Measurements from ENCODE around the gene BTNL9.
"Not testable (repeated sequence)": the region's sequence is repeated elsewhere in the genome, so short reads cannot be mapped to it uniquely, and the experiment has no call there.

Gene BTNL9

GRCh38 chr5:181061645-181062044 is 21.6 kb downstream of the BTNL9 start:
- DNase-seq (ENCODE audit: low spot score): no peak

- no peak for DNase-seq (ENCODE audit: low spot score)
Measured at GRCh38 chr5:181062631-181063030, 22.6 kb downstream of the BTNL9 start.

GRCh38 chr5:181063514-181063913 is 23.4 kb downstream of the BTNL9 start:
- no peak for DNase-seq (ENCODE audit: low spot score)

- no peak for DNase-seq (ENCODE audit: low spot score)
Measured at GRCh38 chr5:181064987-181065386, 24.9 kb downstream of the BTNL9 start.

GRCh38 chr5:181069767-181070491 is 29.9 kb downstream of the BTNL9 start:
- no peak for DNase-seq (ENCODE audit: low spot score)

GRCh38 chr5:181070523-181070922 is 30.5 kb downstream of the BTNL9 start:
- no peak for DNase-seq (ENCODE audit: low spot score)

GRCh38 chr5:181071257-181071656 is 31.2 kb downstream of the BTNL9 start:
- no peak for DNase-seq (ENCODE audit: low spot score)

GRCh38 chr5:181076920-181077319 is 36.9 kb downstream of the BTNL9 start:
- DNase-seq (ENCODE audit: low spot score): no peak

GRCh38 chr5:181081989-181082388 is 41.9 kb downstream of the BTNL9 start:
- no peak for DNase-seq (ENCODE audit: low spot score)

- no peak for DNase-seq (ENCODE audit: low spot score)
Measured at GRCh38 chr5:181084621-181085195, 44.6 kb downstream of the BTNL9 start.

- no peak for DNase-seq (ENCODE audit: low spot score)
Measured at GRCh38 chr5:181086026-181086883, 46.2 kb downstream of the BTNL9 start.

- DNase-seq (ENCODE audit: low spot score): no peak
Measured at GRCh38 chr5:181086884-181087205, 46.8 kb downstream of the BTNL9 start.

GRCh38 chr5:181087309-181087708 is 47.2 kb downstream of the BTNL9 start:
- DNase-seq (ENCODE audit: low spot score): no peak

- DNase-seq (ENCODE audit: low spot score): no peak
Measured at GRCh38 chr5:181088289-181088688, 48.2 kb downstream of the BTNL9 start.

- no peak for DNase-seq (ENCODE audit: low spot score)
Measured at GRCh38 chr5:181092428-181092827, 52.4 kb downstream of the BTNL9 start.

- DNase-seq (ENCODE audit: low spot score): not testable (repeated sequence)
Measured at GRCh38 chr5:181095162-181095561, 55.1 kb downstream of the BTNL9 start.

- DNase-seq (ENCODE audit: low spot score): not testable (repeated sequence)
Measured at GRCh38 chr5:181096721-181097382, 56.8 kb downstream of the BTNL9 start.

GRCh38 chr5:181097383-181097753 is 57.3 kb downstream of the BTNL9 start:
- DNase-seq (ENCODE audit: low spot score): not testable (repeated sequence)

- DNase-seq (ENCODE audit: low spot score): not testable (repeated sequence)
Measured at GRCh38 chr5:181097759-181098491, 57.9 kb downstream of the BTNL9 start.

- DNase-seq (ENCODE audit: low spot score): no peak
Measured at GRCh38 chr5:181098762-181099601, 58.9 kb downstream of the BTNL9 start.

GRCh38 chr5:181099602-181100086 is 59.6 kb downstream of the BTNL9 start:
- no peak for DNase-seq (ENCODE audit: low spot score)
